Stimulated activated CD4-positive, alpha-beta T cell treated with anti-CD3 and anti-CD28 coated beads, TNF-alpha, amount 100 ng/mL, for 24 hours (primary cell): ENCODE measurements around the gene DHCR7.

ENCODE experiments used
- DNase-seq, 3 experiments: peaks; one replicate each; pipeline ENCODE4 v3.0.0-alpha.2; 2020; ENCODE audit warnings: low read depth in 3 of 3

Gene DHCR7

GRCh38 chr11:71477641-71478527 is 29.7 kb upstream of the DHCR7 start:
- no peak for DNase-seq

DNA sequence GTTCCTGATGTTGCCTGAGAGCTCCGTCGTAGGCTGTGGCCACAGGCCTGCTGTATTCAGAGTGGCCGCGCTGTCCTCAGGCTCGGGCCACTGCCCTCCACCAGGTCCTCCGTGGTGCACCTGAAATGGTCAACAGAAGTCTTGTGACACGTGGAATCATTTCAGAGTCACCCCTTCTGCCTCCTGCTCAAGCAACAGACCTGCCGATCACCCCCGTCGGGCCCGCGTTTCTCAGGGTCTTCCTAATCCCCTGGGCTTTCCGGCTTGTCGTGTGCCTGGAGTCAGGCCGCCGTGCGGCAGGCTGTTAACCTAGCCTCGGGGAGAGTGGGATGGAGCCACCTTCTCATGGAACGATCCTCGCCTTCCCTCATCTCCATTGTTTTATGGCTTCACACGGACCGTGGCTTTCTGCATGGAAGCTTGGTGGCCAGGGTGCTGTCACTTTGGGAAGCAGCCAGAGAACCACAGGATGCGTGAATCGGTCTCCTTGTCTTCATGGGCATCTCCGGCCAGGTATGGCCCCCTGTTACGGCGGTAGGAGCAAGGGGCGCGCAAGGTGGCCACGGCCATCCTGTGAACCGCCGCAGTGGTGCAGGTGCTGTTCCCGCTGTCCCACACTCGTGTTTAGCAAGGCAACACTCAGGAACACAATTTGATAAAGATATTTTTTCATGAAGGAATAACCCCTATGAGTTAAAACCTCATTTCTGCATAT is 28.9 kb upstream of the DHCR7 start:
- DNase-seq = no peak

DNA sequence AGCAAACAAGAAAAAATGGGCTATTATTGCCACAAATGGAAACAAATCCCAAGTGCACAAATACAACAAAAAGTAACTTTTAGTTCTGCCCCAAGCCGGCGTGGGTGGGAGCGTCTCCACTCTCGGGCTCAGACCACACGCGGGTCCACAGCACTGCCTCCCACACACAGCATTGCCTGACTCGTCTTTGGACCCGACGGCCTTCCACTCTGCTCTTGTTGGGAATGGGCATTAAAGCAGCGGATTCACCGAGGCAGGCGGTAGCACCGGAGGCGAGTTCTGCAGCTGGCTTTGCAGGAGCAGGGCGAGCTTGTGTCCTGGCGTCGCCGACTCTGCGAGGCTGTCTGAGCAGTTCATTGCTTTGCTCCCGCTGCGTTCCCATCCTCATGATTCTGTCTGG is 27.8 kb upstream of the DHCR7 start:
- no peak for DNase-seq

DNA sequence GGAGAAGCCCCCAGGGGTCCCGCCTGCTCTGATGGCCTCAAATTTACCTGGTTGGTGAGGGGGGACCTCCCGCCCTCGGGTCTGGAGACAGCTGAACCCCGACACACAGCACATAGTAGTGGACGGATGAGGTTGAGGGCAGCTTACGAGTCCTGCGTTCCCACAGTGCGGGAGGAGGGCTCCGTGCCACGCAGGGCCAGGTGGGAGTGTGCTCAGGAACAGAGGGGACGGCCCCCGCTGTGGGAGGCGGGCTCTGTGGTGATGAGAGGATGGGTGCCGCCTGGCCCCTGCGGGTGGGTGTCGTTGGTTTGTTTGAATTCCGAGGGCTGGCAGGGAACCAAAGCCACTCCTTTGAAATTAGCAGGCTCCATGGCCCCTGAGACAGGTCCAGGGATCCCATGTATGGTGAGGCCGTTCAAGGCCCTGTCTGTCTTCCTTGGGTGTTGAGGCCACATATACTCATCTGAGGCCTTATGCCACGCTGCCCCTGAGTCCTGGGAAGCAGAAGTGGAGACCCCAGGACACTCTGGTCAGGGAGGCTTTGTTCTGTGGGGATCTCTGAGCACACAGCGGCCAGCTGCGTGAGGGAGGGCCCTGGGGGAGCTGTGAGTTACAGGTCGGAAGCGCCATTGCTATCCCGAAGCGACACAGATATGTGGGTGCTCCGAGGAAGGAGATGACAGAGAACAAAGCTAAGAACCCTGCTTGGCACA is 26.7 kb upstream of the DHCR7 start:
- DNase-seq = no peak

- DNase-seq = no peak
Measured at GRCh38 chr11:71474141-71474770, 26.1 kb upstream of the DHCR7 start.

DNA sequence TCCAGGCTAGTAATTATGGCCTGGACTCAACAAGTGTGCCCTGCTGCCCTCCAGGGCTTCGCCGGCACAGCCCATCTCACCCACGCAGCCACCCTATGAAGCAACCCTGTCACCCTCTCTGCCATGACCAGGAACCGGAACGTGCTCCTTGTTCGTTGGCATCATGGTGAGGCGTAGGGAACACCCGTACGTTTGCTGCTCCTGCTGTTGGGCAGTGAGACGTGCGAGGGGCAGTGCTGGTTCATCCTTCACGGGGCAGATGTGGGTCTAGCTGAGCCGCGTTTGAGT is 25.5 kb upstream of the DHCR7 start:
- no peak for DNase-seq

DNA sequence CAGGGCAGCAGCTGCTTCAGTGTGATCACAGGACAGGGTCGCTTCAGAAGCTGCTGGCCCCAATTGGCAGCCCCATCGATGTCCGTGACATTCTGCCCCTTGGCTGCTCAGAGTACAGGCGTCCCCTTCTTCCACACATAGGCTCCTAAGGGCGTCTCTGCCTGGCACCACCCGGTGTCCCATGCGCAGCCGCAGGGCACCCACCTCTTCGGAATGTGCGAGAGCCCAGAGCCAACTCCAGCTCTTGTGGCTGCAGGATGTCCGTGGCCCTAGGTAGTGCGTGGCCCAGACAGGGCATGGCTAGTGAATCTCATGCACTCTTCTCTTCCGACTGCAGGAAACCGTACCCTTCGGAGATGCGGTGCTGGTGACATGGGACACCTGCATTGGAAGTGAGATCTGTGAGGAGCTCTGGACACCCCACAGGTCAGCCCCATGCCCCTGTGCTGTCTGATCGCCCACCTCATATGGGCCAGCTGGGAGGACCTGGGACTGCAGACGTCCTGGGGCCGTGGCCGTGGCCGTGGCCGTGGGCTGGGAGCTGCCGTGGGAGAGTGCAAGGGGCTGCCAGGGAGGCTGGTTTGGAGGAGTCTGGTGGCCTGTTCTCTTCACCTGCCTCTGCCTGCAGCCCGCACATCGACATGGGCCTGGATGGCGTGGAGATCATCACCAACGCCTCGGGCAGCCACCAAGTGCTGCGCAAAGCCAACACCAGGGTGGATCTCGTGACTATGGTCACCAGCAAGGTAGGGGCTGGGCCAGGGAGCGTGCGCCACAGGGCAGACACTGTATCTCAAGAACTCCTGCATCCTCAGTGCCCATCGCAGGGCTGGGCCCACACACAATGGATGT is 25.0 kb upstream of the DHCR7 start:
- DNase-seq = no peak

DNA sequence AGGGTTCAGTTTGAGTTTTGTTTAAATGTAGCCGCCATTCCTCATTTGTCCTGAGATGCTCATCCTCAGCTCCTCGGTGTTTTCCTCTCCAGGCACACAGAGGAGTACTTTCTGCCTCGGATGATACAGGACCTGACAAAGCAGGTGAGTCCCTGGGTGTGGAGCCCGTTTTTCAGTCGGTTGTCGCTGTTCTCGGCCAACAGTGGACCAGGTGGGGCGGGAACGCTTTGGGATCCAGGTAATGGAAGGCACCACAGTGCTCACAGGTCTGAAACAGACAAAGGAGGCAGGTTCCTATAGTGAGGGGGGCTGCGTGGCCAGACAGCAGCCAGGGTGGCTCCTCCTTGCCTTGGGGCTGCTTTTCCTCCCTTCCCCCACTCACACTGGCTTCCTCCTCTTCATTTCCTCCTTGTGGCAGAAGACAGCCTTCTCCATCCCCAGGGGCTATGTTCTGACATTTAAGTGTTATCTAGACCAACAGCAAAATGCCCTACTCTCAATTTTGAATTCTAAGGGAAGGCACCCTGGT is 24.2 kb upstream of the DHCR7 start:
- no peak for DNase-seq

- no peak for DNase-seq
Measured at GRCh38 chr11:71470946-71471345, 22.8 kb upstream of the DHCR7 start.

- DNase-seq = no peak
Measured at GRCh38 chr11:71467164-71467563, 19.0 kb upstream of the DHCR7 start.

GRCh38 chr11:71466358-71466757 is 18.2 kb upstream of the DHCR7 start:
- no peak for DNase-seq

- no peak for DNase-seq
Measured at GRCh38 chr11:71465054-71465453, 16.9 kb upstream of the DHCR7 start.

DNA sequence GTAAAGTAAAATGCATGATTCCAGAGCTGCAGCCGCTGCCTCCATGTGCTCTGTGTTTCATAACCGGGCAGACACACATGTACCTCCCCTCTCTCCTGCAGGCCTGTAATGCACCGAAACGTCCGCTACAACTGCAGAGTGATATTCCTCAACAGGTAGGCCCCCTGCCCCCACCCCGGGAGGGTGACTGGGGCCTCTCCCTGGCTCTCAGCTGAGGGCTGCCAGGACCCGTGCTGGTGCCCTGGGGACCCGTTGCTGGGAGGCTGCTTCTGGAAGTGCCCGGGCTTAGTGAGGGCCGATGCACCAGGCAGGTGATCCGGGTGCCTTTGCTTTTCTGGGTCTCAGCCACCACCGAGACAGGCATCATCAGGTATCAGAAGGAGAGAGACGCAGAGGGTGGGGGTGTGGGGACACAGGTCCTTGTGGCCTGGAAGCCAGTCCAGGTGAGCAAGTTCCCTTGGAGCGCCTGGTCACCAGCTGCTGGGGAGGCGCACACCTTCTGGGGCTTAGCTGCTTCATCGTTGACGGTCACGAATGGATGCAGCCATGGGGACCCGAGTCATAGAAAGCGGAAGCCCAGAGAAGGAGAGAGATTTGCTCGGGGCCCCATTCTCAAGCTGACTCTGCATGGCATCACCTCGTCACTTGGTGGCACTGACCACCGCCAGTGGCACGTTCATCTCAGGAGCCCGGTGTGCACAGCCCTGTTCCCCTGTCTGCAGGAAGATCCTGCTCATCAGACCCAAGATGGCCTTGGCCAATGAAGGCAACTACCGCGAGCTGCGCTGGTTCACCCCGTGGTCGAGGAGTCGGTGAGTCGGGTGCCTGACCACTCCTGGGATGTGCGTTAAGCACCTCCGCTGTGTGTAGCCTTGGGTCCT is 15.4 kb upstream of the DHCR7 start:
- no peak for DNase-seq

DNA sequence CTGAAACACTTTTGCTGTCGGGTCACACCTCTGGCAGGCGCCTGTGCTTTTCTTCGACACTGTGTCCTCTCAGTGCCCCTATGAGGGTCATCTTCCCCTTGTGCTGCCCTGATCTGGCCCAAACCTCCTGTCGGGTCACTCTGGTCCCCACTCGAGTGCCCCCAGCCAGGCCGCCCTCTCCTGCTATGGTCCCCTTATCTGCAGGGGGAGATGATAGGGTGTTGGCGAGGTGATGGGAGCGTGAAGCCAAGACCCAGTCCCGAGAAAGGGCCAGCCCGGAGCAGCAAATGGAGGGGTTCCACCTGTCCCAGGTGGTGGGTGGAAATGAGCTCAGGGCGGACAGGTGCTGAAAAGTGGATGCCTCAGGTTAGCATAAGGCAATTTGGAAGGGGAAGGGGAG is 14.5 kb upstream of the DHCR7 start:
- DNase-seq = no peak

GRCh38 chr11:71461696-71462095 is 13.5 kb upstream of the DHCR7 start:
- no peak for DNase-seq

GRCh38 chr11:71459767-71460320 is 11.7 kb upstream of the DHCR7 start:
- no peak for DNase-seq

GRCh38 chr11:71459076-71459766 is 11.0 kb upstream of the DHCR7 start:
- DNase-seq = no peak

- DNase-seq = no peak
Measured at GRCh38 chr11:71458146-71459070, 10.2 kb upstream of the DHCR7 start.
